GM12874 (cell line): Measurements from ENCODE around the gene MDP1.

Experiments used
- TF ChIP-seq, protein P1 (sequence below): IDR thresholded peaks from 2 replicates; pipeline ENCODE4 v1.5.1; 2011; ENCODE audit warnings: low read depth, mild to moderate bottlenecking, control low read depth, low read length, moderate library complexity; ENCODE audit not compliant: insufficient read depth

MDP1 gene

DNA sequence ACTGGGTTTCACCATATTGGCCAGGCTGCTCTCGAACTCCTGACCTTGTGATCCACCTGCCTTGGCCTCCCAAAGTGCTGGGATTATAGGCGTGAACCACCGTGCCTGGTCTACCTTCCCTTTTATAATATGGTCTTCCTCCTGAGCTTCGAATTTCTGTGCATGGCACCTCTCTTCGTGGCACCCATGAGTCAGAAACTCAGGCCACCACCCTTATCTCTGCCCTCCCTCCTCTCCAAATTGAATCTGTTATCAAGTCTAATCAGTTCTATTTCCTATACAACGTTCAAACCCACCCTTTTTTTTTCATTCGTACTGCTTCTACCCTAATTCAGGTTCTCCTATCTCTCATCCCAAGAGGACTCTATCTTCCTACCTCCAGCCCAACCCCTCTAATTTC lies 31.6 kb upstream of the MDP1 start:
- TF ChIP-seq, protein P1, sequence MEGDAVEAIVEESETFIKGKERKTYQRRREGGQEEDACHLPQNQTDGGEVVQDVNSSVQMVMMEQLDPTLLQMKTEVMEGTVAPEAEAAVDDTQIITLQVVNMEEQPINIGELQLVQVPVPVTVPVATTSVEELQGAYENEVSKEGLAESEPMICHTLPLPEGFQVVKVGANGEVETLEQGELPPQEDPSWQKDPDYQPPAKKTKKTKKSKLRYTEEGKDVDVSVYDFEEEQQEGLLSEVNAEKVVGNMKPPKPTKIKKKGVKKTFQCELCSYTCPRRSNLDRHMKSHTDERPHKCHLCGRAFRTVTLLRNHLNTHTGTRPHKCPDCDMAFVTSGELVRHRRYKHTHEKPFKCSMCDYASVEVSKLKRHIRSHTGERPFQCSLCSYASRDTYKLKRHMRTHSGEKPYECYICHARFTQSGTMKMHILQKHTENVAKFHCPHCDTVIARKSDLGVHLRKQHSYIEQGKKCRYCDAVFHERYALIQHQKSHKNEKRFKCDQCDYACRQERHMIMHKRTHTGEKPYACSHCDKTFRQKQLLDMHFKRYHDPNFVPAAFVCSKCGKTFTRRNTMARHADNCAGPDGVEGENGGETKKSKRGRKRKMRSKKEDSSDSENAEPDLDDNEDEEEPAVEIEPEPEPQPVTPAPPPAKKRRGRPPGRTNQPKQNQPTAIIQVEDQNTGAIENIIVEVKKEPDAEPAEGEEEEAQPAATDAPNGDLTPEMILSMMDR: no peak

DNA sequence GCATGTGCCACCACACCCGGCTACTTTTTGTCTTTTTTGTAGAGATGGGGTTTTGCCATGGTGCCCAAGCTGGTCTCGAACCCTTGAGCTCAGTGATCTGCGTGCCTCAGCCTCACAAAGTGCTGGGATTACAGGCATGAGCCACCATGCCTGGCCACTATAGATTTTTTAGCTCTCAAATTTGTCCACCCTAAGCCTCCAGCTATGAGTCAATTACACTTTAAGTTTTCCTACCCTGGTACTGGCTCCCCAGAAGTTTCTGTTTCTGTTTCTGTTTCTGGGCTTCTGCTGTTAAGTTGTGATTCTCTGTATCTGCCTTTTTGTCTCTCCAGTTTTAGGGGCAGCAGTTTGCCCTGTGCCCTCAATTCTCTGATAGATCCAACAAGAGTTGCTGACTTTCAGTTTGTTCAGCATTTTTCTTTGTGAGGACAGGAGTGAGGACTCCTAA lies 30.9 kb upstream of the MDP1 start:
- TF ChIP-seq, protein P1: no peak

DNA sequence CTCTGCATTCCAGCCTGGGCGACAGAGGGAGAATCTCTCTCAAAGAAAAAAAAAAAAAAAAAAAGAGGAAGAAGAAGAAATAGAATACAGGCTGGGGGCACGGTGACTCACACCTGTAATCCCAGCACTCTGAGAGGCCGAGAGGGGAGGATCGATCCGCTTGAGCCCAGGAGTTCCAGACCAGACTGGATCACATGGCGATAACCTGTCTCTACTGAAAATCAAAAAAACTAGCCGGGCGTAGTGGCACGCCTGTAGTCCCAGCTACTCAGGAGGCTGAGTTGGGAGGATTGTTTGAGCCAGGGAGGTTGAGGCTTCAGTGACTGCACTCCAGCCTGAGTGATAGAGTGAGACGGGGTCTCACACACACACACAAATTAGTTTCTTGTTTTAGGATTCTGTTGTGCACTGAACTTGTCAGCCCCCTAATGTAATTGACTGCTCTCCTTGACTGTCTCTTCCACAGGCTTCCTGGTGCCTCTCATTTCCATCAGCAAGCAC lies 27.5 kb upstream of the MDP1 start:
- TF ChIP-seq, protein P1: no peak

DNA sequence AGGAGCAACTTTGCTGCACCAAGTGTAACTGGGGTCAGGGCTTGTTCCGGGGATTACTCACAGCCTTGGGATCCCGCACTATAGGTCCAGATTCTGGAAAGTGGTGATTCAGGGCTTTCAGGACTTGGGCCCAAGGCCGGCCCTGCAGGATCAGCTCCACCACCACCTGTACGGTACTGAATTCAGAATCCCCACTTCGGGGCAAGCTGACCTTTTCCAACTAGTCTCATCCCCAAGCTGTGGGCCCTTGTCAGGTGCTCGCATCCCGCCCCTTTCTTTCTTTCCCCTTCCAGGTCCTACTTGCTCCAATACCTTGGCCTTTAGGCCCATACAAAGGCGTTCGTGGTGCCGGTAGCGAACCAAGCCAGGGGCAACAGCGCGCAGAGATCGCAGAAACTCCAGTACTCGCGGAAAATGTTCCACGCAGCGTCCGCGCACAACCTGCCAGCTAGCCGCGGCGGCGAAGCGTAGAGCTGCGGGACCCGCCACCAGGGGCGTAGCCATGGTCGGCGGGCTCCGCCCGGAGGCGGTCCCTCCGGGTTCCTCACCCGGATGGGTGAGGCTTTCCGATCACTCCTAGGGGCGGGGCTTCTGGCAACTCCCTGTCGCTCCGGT lies 26.1 kb upstream of the MDP1 start:
- TF ChIP-seq, protein P1: peak; percentile 54

DNA sequence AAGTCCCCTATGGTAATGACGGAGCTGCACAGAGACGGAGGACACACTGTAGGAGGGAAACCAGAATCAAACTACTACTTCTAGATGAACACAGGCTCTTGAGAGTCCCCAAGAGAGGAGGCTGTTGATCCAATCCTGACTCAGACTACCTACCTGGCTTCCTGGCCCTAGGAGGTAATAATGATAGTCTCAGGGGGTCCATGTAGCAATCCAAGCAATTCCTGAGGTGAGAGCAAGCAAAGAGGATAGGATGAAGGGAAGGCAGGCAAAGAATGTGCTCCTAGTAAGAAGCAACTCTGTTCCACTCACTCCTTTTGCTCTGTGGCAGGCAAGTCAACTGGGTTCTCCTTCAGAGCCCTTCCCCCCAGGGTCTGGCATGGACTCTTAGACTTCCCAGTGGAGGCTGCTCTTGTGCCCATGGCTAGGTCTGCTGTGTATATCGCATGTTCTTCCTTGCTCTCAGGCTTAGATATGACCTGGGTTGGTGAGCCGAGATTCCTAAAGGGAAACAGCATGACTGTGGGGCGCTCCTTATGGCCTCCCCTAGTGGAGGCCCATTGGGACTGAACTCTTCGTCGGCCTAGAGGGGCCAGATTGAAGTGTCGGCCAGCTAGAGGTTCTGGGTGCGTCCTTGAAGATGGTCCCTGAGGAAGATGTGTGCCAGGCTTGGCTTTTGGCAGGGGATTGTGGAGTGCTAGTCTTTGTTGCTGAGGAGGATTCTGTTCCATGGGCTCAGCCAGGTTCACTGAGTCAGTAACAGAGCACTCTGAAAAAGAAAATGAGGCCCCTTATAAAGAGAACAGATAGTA lies 24.4 kb upstream of the MDP1 start:
- TF ChIP-seq, protein P1: no peak

DNA sequence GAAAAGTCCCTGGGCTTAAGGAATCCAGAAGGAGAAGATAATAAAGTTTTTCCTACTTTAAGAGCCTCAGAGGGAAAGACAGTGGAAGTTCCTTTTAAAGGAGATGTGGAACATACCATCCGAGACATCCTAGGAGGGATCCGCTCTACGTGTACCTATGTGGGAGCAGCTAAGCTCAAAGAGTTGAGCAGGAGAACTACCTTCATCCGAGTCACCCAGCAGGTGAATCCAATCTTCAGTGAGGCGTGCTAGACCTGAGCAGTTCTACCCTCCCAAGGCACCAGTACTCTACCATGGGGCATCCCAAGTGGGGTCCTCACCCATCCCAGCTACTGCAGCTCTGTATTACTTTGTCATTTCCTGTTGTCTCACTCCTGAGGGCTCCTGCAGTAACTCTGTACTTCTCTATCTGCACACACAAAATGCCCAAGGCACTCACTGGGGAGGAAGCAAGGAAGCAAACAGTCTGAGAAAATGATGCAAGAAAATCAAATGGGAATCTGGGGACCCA lies 22.7 kb upstream of the MDP1 start:
- TF ChIP-seq, protein P1: no peak

DNA sequence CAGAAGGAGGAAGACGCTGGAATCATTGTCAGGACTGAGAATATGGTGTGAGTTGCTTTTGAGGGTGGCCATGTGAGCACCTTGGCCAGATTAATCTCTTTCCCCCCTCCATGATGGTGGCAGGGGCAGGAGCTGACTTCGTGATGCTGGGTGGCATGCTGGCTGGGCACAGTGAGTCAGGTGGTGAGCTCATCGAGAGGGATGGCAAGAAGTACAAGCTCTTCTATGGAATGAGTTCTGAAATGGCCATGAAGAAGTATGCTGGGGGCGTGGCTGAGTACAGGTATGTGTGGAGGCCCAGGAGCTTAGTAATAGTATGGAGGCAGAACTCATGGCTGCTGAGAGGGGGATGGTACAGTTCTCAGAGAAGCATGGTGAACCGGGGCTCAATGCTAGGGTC lies 22.3 kb upstream of the MDP1 start:
- TF ChIP-seq, protein P1: no peak
